ENCODE data around the gene RBBP6.
A peak's percentile ranks its signal among the peaks of the same experiment; 100 is the strongest.
"Not testable (repeated sequence)": the region's sequence is repeated elsewhere in the genome, so short reads cannot be mapped to it uniquely, and the experiment has no call there.

The RBBP6 gene

GRCh38 chr16:24539295-24539849, at the start of gene RBBP6:
TSS of gene RBBP6 (plus strand) at chr16:24539566. CDS start at chr16:24540627, 1,061 bp downstream.
- no peaks in the 10 kb centered on the region for H3K9me3 Mint-ChIP-seq
- peak within 1 kb of the TSS; percentile 98 to 100 (median 100) for H3K27ac Mint-ChIP-seq
- H3K4me3 Mint-ChIP-seq, result peak within 1 kb of the TSS; percentile 100
- no peak for TF ChIP-seq CTCF (IDR thresholded peaks at IDR 0.05; ENCODE audit: unreplicated experiment in 3 of 3)
- peaks cover 19% of the 10 kb centered on the region for H3K4me1 Mint-ChIP-seq
- peaks cover 18% of the 10 kb centered on the region for H3K36me3 Mint-ChIP-seq (ENCODE audit: low read depth)
- H3K27me3 Mint-ChIP-seq (ENCODE audit: low read depth), result no peaks in the 10 kb centered on the region

- Mint-ChIP-seq H3K4me1 (no peaks in the 10 kb centered on the region), H3K27ac (no peak overlapping the region), H3K4me3 (no peak overlapping the region), H3K36me3 (ENCODE audit: low read depth) (no peaks in the 10 kb centered on the region), H3K9me3 (peaks cover 10% of the 10 kb centered on the region), H3K27me3 (ENCODE audit: low read depth) (peaks cover 5% of the 10 kb centered on the region)
- TF ChIP-seq CTCF (IDR thresholded peaks at IDR 0.05; ENCODE audit: unreplicated experiment in 3 of 3), result no peak
These were observed 48.5 kb upstream of the RBBP6 start for GRCh38 chr16:24490866-24491265.

- H3K9me3 Mint-ChIP-seq, result peaks cover 10% of the 10 kb centered on the region
- no peak overlapping the region for H3K4me3 Mint-ChIP-seq
- no peaks in the 10 kb centered on the region for H3K4me1 Mint-ChIP-seq
- no peak overlapping the region for H3K27ac Mint-ChIP-seq
- no peak for TF ChIP-seq CTCF (IDR thresholded peaks at IDR 0.05; ENCODE audit: unreplicated experiment in 3 of 3)
- H3K27me3 Mint-ChIP-seq (ENCODE audit: low read depth), result peaks cover 5% of the 10 kb centered on the region
- H3K36me3 Mint-ChIP-seq (ENCODE audit: low read depth), result no peaks in the 10 kb centered on the region
These were observed 47.6 kb upstream of the RBBP6 start for GRCh38 chr16:24491731-24492130.

- Mint-ChIP-seq H3K4me1 (peaks cover 6% of the 10 kb centered on the region), H3K27ac (no peak overlapping the region), H3K9me3 (peaks cover 3% of the 10 kb centered on the region), H3K27me3 (ENCODE audit: low read depth) (peaks cover 5% of the 10 kb centered on the region), H3K4me3 (no peak overlapping the region), H3K36me3 (ENCODE audit: low read depth) (no peaks in the 10 kb centered on the region)
- TF ChIP-seq CTCF (IDR thresholded peaks at IDR 0.05; ENCODE audit: unreplicated experiment in 3 of 3), result no peak
These were observed 45.5 kb upstream of the RBBP6 start for GRCh38 chr16:24493821-24494220.

GRCh38 chr16:24495207-24495606, 44.2 kb upstream of the RBBP6 start:
- not testable (repeated sequence) for H3K4me1 Mint-ChIP-seq; H3K27ac Mint-ChIP-seq; H3K9me3 Mint-ChIP-seq; H3K36me3 Mint-ChIP-seq (ENCODE audit: low read depth); H3K4me3 Mint-ChIP-seq; H3K27me3 Mint-ChIP-seq (ENCODE audit: low read depth)

- H3K36me3 Mint-ChIP-seq (ENCODE audit: low read depth), result no peaks in the 10 kb centered on the region
- peaks cover 10% of the 10 kb centered on the region for H3K27me3 Mint-ChIP-seq (ENCODE audit: low read depth)
- H3K4me3 Mint-ChIP-seq, result no peak overlapping the region
- peaks cover 6% of the 10 kb centered on the region for H3K4me1 Mint-ChIP-seq
- no peak for TF ChIP-seq CTCF (IDR thresholded peaks at IDR 0.05; ENCODE audit: unreplicated experiment in 3 of 3)
- H3K27ac Mint-ChIP-seq, result no peak overlapping the region
- H3K9me3 Mint-ChIP-seq, result no peaks in the 10 kb centered on the region
These were observed 41.9 kb upstream of the RBBP6 start for GRCh38 chr16:24497440-24497839.
